22Rv1 (cell line): ENCODE data around the gene COL18A1.

ENCODE experiments used
- H3K27ac ChIP-seq: fragments of 450-650 bp; 2 replicates; pipeline ENCODE4 v1.5.1; 2017
- ZFX ChIP-seq: fragments of 450-650 bp; IDR thresholded peaks from 2 replicates; pipeline ENCODE4 v1.6.1; 2017; ENCODE audit warnings: antibody characterized with exemption, borderline replicate concordance
- TF ChIP-seq, protein P1 (sequence below): fragments of 450-650 bp; IDR thresholded peaks from 2 replicates; pipeline ENCODE4 v1.5.1; 2017; ENCODE audit warnings: mild to moderate bottlenecking

The COL18A1 gene

DNA sequence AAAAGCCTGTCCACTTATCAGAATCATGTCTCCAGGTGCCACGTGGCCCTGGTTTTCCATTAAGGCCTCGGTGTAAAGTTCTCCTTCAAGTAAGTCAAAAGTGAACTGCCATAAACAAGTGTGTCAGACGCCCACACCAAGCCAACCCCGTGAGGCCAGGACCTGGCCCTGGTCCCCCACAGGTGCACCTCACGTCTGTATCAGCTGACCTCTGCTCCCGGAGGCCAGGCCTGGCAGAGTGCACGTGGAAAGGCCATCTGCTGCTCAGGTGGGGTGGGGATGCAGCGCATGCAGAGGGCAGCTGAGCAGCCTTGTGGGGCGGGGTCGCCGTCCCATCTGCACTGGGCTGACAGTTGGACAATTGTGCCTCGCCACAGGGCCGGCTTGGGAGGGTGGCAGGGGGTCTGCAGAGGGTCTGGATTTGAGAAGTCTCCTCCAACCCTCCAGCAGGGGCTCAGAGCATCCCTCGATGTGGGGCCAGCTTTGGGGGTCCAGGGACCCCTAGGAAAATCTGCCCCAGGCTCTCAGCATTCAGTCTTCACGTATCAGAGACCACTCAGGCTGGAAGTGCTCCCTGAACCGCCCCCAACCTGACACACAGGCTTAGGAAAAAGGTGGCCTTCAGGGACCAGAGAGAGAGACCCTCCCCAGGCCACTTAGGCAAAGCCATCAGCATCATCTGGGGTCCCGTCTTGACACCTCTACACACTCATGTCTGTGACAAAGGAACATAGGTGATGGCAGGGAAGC lies 134.3 kb downstream of the COL18A1 start:
- no peak overlapping the region for H3K27ac ChIP-seq

DNA sequence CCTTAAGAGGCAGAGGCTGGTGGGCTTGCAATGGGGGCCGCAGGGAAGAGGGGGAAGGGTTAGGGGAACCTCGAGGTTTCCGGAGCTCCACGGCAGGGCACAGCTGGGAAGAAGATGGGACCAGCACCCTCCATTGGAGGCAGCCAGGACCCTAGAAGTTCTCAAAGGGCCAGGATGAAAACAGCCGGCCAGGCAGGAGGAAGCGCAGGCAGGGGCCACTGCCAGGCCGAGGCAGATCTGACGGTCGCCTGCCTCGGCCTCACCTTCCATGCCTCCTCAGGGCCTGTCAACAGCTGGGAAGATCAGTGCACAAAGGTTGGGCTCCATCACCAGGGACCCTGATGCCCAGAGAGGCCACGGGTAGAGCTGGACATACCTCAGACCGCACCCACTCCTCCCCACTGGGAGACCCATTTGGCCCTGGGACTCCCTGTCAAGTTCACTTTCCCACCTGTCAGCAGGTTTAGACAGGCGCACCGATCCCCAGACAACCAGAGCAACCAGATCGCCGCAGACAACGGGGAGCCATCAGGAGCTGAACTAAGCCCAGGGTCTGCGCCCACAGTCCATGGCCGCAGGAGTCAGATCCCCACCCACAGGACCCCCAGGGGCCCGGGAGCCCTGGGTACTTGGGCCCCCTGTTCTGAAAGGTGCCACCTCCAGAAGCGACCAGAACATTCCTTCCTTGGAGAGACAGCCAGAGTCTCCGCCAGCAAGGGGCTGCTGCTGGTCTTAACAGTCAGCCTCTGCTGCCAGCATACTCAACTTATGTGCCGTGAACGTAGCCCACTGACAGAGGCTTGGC lies 135.0 kb downstream of the COL18A1 start:
- TF ChIP-seq ZFX = no peak
- TF ChIP-seq, protein P1, sequence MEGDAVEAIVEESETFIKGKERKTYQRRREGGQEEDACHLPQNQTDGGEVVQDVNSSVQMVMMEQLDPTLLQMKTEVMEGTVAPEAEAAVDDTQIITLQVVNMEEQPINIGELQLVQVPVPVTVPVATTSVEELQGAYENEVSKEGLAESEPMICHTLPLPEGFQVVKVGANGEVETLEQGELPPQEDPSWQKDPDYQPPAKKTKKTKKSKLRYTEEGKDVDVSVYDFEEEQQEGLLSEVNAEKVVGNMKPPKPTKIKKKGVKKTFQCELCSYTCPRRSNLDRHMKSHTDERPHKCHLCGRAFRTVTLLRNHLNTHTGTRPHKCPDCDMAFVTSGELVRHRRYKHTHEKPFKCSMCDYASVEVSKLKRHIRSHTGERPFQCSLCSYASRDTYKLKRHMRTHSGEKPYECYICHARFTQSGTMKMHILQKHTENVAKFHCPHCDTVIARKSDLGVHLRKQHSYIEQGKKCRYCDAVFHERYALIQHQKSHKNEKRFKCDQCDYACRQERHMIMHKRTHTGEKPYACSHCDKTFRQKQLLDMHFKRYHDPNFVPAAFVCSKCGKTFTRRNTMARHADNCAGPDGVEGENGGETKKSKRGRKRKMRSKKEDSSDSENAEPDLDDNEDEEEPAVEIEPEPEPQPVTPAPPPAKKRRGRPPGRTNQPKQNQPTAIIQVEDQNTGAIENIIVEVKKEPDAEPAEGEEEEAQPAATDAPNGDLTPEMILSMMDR = no peak
- no peak overlapping the region for H3K27ac ChIP-seq

More for the DNA sequence above, 134.3 kb downstream of the COL18A1 start:
- no peak for TF ChIP-seq ZFX
- TF ChIP-seq, protein P1 = no peak

DNA sequence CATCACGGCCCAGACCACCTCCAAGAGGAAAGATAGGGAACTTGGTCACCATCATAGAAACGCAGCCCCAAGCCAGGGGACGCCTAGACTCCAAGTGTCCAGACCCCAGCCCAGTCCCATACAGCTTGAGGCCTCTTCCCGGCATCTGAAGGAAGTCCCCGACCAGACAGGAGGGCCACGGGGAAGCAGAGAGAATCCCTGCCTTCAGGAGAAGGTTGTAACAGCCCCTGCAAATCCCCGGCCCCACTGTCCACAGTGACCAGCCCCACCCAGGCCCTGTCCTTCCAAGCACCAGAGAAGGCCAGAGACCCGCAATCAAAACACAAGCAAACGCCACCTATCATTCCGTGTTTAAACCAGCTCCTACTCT lies 135.6 kb downstream of the COL18A1 start:
- no peak overlapping the region for H3K27ac ChIP-seq
- no peak for TF ChIP-seq ZFX
- TF ChIP-seq, protein P1 = no peak

DNA sequence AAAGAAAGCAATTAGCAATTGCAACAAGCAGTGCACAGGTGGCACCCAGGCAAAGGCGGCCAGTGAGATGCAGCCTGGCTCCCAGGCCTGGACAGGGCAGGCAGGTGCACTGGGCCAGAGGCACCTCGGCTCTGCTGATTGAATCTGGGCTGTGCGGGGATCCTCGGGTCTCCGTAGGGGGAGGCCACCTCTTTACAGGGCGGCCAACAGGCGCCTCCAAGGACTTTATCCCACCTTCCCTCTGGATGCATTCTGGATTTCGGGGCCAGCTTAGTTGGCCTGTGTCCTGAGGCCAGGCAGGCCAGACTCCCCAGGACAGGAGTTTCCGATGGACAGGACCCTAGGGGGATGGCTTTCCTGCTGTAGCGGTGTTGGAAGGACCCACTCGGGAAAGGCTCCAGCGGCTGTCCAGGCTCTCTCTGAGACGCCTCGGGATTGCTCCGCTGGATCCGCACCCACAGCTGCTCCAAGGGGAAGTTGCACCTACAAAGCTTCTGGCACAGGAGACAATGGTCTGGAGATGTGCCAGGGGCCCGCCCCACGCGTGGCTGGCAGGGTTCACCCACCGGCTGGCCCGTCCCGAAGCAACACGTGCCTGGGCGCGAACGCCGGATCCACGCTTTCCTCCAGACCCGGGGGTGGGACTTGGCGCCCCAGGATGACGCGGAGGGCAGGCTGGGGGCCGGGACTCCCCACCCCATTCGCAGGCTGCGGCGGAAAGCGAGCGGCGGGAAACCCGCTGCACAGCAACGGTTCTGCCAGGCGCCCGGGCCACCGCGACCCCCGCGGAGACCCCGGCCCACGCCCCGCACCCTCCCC lies 136.5 kb downstream of the COL18A1 start:
- no peak for TF ChIP-seq ZFX
- TF ChIP-seq, protein P1 = no peak
- peak overlapping the region; percentile 58 for H3K27ac ChIP-seq

DNA sequence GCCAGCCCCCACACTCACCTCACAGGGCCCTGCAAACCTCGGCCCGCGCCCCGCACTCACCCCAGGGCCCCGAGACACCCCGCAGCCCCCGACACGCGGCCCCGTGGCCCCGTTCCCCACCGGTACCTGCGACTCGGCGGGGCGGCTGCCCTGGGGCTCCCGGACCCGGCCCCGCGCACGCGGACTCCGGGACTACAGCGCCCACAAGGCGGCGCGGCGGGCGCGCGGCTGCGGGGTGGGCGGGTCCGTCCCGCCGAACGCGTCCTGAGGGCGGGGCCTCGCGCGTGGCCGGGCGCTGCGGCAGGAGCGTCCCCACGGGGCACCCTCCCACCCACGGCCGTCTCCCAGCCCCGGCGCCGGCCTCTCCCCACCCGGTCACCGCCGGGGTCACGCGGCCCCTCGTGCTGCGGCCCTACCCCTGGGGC lies 137.3 kb downstream of the COL18A1 start, which contains the start of gene SLC19A1:
TSS of gene SLC19A1 (minus strand) at position 199 of the 425 bp plus-strand sequence. CDS start 4,481 bp downstream, outside the sequence.
- peak within 1 kb of the TSS; percentile 58 for H3K27ac ChIP-seq
- TF ChIP-seq, protein P1 = peak; percentile 24; the same call in 1 of the 2 replicates
- no peak for TF ChIP-seq ZFX

DNA sequence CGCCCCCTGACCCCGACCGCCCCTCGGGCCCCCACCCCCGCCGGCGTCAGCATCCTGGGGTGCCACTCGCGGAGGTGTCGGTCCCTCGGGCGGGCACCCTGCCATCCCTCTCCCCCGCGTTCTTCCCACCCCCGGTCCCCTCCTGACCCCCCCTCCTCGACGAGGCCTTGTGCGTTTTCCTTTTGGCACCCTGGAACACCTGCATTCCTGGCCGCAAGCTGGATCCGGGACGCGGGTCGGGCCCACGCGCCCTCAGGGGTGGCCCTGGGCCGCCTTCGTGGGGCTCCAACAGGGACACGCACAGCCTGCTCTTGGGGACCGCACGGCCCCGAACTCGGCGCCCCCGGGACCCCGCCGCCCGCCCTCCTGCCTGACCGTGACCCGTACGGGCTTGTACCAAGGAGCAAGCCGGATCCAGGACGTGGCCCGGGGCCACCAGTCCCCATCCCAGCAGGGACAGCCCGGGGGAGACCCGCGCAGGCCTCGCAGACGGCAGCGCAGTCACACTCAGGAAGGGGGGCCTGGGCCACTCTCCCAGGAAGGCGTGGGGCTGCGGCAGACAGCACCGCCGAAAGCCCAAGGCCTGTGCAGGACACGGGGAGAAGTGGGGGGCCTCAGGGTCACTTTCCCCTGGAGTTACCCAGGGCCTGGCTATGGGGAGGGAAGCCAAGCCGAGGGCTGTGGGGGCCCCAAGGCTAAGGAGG lies 137.9 kb downstream of the COL18A1 start:
- peak overlapping the region; percentile 58 for H3K27ac ChIP-seq
- TF ChIP-seq, protein P1 = no peak
- TF ChIP-seq ZFX = no peak
